HepG2 (cell line): ENCODE results near the gene TMTC4. TPM values are rescaled to one million over a fixed set of nuclear protein-coding genes. Genes with fewer than 3 reads are reported as not detected.

Experiments used
- ATF7 ChIP-seq, 2 experiments: fragments of 450-650 bp in 1 of 2; sonication (generic) in 1 of 2; formaldehyde crosslinking in 1 of 2; IDR thresholded peaks; 2 replicates each; pipeline versions ENCODE4 v1.4.0 to v1.6.1; 2016 to 2020; ENCODE audit warnings: antibody characterized with exemption in 1 of 2, mild to moderate bottlenecking in 1 of 2, missing genetic modification reagents in 1 of 2
- CREM ChIP-seq, 2 experiments: sonication (generic) in 1 of 2; formaldehyde crosslinking in 1 of 2; IDR thresholded peaks; 2 replicates each; pipeline versions ENCODE4 v1.4.0 to v1.6.1; 2016 to 2020; ENCODE audit warnings: antibody characterized with exemption in 1 of 2, mild to moderate bottlenecking in 1 of 2, missing genetic modification reagents in 1 of 2
- DBP ChIP-seq: sonication (generic); formaldehyde crosslinking; IDR thresholded peaks from 2 replicates; pipeline ENCODE4 v1.4.0; 2020; ENCODE audit warnings: missing genetic modification reagents; ENCODE audit errors: not compliant biosample characterization
- E2F1 ChIP-seq: sonication (generic); formaldehyde crosslinking; IDR thresholded peaks from 2 replicates; pipeline ENCODE4 v1.5.0; 2020; ENCODE audit warnings: missing genetic modification reagents
- FOXA3 ChIP-seq: IDR thresholded peaks from 2 replicates; pipeline ENCODE4 v1.6.1; 2016; ENCODE audit warnings: missing genetic modification reagents, missing compliant biosample characterization
- HES4 ChIP-seq: sonication (generic); formaldehyde crosslinking; IDR thresholded peaks from 2 replicates; pipeline ENCODE4 v1.9.0; 2021; ENCODE audit warnings: mild to moderate bottlenecking, missing genetic modification reagents, borderline replicate concordance
- JUNB ChIP-seq: sonication (generic); formaldehyde crosslinking; IDR thresholded peaks from 2 replicates; pipeline ENCODE4 v1.8.0; 2022; ENCODE audit warnings: missing genetic modification reagents, mild to moderate bottlenecking, borderline replicate concordance
- KDM5B ChIP-seq: sonication (generic); formaldehyde crosslinking; IDR thresholded peaks from 2 replicates; pipeline ENCODE4 v1.4.0; 2020; ENCODE audit warnings: missing genetic modification reagents, mild to moderate bottlenecking, borderline replicate concordance
- MIER3 ChIP-seq: IDR thresholded peaks from 2 replicates; pipeline ENCODE4 v1.6.1; 2016; ENCODE audit warnings: missing compliant biosample characterization, borderline replicate concordance
- TP53 ChIP-seq: sonication (generic); formaldehyde crosslinking; conservative IDR thresholded peaks from 2 replicates; pipeline ENCODE4 v1.4.0; 2020; ENCODE audit warnings: missing genetic modification reagents
- ZBTB4 ChIP-seq: sonication (generic); formaldehyde crosslinking; IDR thresholded peaks from 2 replicates; pipeline ENCODE4 v1.4.0; 2020; ENCODE audit warnings: missing genetic modification reagents, mild to moderate bottlenecking, borderline replicate concordance
- ZBTB44 ChIP-seq: sonication (generic); formaldehyde crosslinking; IDR thresholded peaks from 2 replicates; pipeline ENCODE4 v1.4.0; 2020; ENCODE audit warnings: missing genetic modification reagents
- ZNF674 ChIP-seq: sonication (generic); formaldehyde crosslinking; IDR thresholded peaks from 2 replicates; pipeline ENCODE4 v1.5.0; 2020; ENCODE audit warnings: low read depth, mild to moderate bottlenecking, missing genetic modification reagents
- ZSCAN9 ChIP-seq: IDR thresholded peaks from 2 replicates; pipeline ENCODE4 v1.6.1; 2016; ENCODE audit warnings: borderline replicate concordance
- polyA plus RNA-seq, 8 experiments: library from polyadenylated mRNA; depleted of rRNA in 3 of 8; stranded (reverse) in 7 of 8; unstranded in 1 of 8; fragments of >200 nt; fragmentation: Illumina TruSeq in 4 of 8; extraction: Trizol in 4 of 8; gene quantifications; 2 replicates each; pipeline versions ENCODE4 v1.2.1 to v1.2.3, GENCODE V29; 2011 to 2016; ENCODE audit warnings: low read depth in 4 of 8, missing spikeins in 1 of 8, mixed read lengths in 1 of 8; ENCODE audit not compliant: insufficient read depth in 1 of 8
- total RNA-seq, 5 experiments: library from RNA; depleted of rRNA; stranded (reverse); fragments of >200 nt; fragmentation: Illumina TruSeq; extraction: Trizol; gene quantifications; 2 replicates each; pipeline ENCODE4 v1.2.3, GENCODE V29; 2016; ENCODE audit warnings: low read depth in 1 of 5
- TF ChIP-seq, protein P1 (sequence below): sonication (generic); formaldehyde crosslinking; IDR thresholded peaks from 2 replicates; pipeline ENCODE4 v1.5.0; 2020; ENCODE audit warnings: missing genetic modification reagents, mild to moderate bottlenecking, borderline replicate concordance
- TF ChIP-seq, protein P2 (sequence below): IDR thresholded peaks from 2 replicates; pipeline ENCODE4 v1.6.1; 2016; ENCODE audit warnings: low read depth, borderline replicate concordance
- TF ChIP-seq, protein P3 (sequence below): sonication (generic); formaldehyde crosslinking; IDR thresholded peaks from 2 replicates; pipeline ENCODE4 v1.8.0; 2022; ENCODE audit warnings: mild to moderate bottlenecking, missing genetic modification reagents

TMTC4 gene
- total and polyA plus RNA-seq, 2 of the 13 experiments (the other 11 are each of a cell fraction or from before 2014, with no cell fraction given): 16.0 to 22.6 TPM

- TF ChIP-seq ATF7 (IDR thresholded peaks at IDR 0.05): peak; percentile 71
- TF ChIP-seq ATF7 (CRISPR knock-in tag; IDR thresholded peaks at IDR 0.05): 0 out of 2 replicates have a peak, but pooled peaks have one; percentile 51
- TF ChIP-seq, protein P1, sequence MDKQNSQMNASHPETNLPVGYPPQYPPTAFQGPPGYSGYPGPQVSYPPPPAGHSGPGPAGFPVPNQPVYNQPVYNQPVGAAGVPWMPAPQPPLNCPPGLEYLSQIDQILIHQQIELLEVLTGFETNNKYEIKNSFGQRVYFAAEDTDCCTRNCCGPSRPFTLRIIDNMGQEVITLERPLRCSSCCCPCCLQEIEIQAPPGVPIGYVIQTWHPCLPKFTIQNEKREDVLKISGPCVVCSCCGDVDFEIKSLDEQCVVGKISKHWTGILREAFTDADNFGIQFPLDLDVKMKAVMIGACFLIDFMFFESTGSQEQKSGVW (CRISPR knock-in tag): no peak
- TF ChIP-seq, protein P2, sequence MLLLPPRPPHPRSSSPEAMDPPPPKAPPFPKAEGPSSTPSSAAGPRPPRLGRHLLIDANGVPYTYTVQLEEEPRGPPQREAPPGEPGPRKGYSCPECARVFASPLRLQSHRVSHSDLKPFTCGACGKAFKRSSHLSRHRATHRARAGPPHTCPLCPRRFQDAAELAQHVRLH (CRISPR knock-in tag): no peak
- peak; percentile 33; the same call in 1 of the 2 replicates for TF ChIP-seq MIER3 (CRISPR knock-in tag)
- TF ChIP-seq DBP (CRISPR knock-in tag): no peak
- peak; percentile 62; the same call in 1 of the 2 replicates for TF ChIP-seq KDM5B (CRISPR knock-in tag)
- TF ChIP-seq CREM (IDR thresholded peaks at IDR 0.05): peak; percentile 87
- TF ChIP-seq CREM (CRISPR knock-in tag; IDR thresholded peaks at IDR 0.05): peak; percentile 83
- TF ChIP-seq TP53 (CRISPR knock-in tag): no peak
- peak; percentile 30; the same call in 1 of the 2 replicates for TF ChIP-seq FOXA3 (CRISPR knock-in tag)
- TF ChIP-seq ZSCAN9 (CRISPR knock-in tag): no peak
- TF ChIP-seq ZBTB44: no peak
- TF ChIP-seq HES4 (CRISPR knock-in tag): no peak
- TF ChIP-seq ZNF674 (CRISPR knock-in tag): no peak
- 0 out of 2 replicates have a peak, but pooled peaks have one; percentile 22 for TF ChIP-seq E2F1
- TF ChIP-seq, protein P3, sequence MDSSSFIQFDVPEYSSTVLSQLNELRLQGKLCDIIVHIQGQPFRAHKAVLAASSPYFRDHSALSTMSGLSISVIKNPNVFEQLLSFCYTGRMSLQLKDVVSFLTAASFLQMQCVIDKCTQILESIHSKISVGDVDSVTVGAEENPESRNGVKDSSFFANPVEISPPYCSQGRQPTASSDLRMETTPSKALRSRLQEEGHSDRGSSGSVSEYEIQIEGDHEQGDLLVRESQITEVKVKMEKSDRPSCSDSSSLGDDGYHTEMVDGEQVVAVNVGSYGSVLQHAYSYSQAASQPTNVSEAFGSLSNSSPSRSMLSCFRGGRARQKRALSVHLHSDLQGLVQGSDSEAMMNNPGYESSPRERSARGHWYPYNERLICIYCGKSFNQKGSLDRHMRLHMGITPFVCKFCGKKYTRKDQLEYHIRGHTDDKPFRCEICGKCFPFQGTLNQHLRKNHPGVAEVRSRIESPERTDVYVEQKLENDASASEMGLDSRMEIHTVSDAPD (CRISPR knock-in tag): no peak
- TF ChIP-seq ZBTB4 (CRISPR knock-in tag): no peak
- TF ChIP-seq JUNB: no peak
These were observed 471 bp upstream of the TMTC4 start (continued) for GRCh38 chr13:100674872-100675660.
